Liver (tissue), 3 donors: ENCODE results near the gene MYO7A.
A peak's percentile ranks its signal among the peaks of the same experiment; 100 is the strongest.

Source experiments
- ATF3 ChIP-seq: IDR thresholded peaks from 2 replicates; pipeline ENCODE4 v1.6.1; 2016; ENCODE audit warnings: antibody characterized with exemption
- CTCF ChIP-seq: fragments of 150-350 bp; IDR thresholded peaks from 2 replicates; pipeline ENCODE4 v1.5.1; 2017; ENCODE audit warnings: improper control_type of control experiment, low read depth, low read length; ENCODE audit not compliant: missing input control
- GABPA ChIP-seq, 2 donors: IDR thresholded peaks in 1 of 2; conservative IDR thresholded peaks in 1 of 2; 2 replicates each; pipeline ENCODE4 v1.6.1; 2016; ENCODE audit warnings: antibody characterized with exemption in 2 of 2, mild to moderate bottlenecking in 1 of 2, moderate library complexity in 1 of 2
- HNF4G ChIP-seq: IDR thresholded peaks from 2 replicates; pipeline ENCODE4 v1.6.1; 2016; ENCODE audit warnings: antibody characterized with exemption
- JUND ChIP-seq, 2 donors: IDR thresholded peaks; 2 replicates each; pipeline ENCODE4 v1.6.1; 2016; ENCODE audit warnings: antibody characterized with exemption in 2 of 2
- RAD21 ChIP-seq, 2 donors: IDR thresholded peaks; 2 replicates each; pipeline ENCODE4 v1.6.1; 2016; ENCODE audit warnings: antibody characterized with exemption in 2 of 2, mild to moderate bottlenecking in 2 of 2
- RXRA ChIP-seq, 2 donors: IDR thresholded peaks; 2 replicates each; pipeline ENCODE4 v1.6.1; 2017 to 2018; ENCODE audit warnings: antibody characterized with exemption in 2 of 2, mild to moderate bottlenecking in 1 of 2
- TAF1 ChIP-seq: conservative IDR thresholded peaks from 2 replicates; pipeline ENCODE4 v1.6.1; 2016; ENCODE audit warnings: antibody characterized with exemption, mild to moderate bottlenecking
- YY1 ChIP-seq: IDR thresholded peaks from 2 replicates; pipeline ENCODE4 v1.6.1; 2016; ENCODE audit warnings: antibody characterized with exemption, mild to moderate bottlenecking
- TF ChIP-seq, protein P1 (sequence below): IDR thresholded peaks from 2 replicates; pipeline ENCODE4 v1.6.1; 2016; ENCODE audit warnings: antibody characterized with exemption
- donor health status: healthy.
- donor health status: healthy.

GRCh38 chr11:77086521-77087472 is 41.2 kb upstream of the MYO7A start:
- TF ChIP-seq GABPA (IDR thresholded peaks at IDR 0.05 in 1 of 2, conservative IDR thresholded peaks at IDR 0.05 in 1 of 2) (no peak), CTCF (no peak), JUND (IDR thresholded peaks at IDR 0.05) (no peak), ATF3 (no peak), TAF1 (no peak), RAD21 (IDR thresholded peaks at IDR 0.05) (peak; percentile 33 to 51), RXRA (IDR thresholded peaks at IDR 0.05) (peak; percentile 73 to 75), HNF4G (peak; percentile 76), YY1 (peak; percentile 94)
- TF ChIP-seq, protein P1, sequence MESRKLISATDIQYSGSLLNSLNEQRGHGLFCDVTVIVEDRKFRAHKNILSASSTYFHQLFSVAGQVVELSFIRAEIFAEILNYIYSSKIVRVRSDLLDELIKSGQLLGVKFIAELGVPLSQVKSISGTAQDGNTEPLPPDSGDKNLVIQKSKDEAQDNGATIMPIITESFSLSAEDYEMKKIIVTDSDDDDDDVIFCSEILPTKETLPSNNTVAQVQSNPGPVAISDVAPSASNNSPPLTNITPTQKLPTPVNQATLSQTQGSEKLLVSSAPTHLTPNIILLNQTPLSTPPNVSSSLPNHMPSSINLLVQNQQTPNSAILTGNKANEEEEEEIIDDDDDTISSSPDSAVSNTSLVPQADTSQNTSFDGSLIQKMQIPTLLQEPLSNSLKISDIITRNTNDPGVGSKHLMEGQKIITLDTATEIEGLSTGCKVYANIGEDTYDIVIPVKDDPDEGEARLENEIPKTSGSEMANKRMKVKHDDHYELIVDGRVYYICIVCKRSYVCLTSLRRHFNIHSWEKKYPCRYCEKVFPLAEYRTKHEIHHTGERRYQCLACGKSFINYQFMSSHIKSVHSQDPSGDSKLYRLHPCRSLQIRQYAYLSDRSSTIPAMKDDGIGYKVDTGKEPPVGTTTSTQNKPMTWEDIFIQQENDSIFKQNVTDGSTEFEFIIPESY = no peak
